Activated T-helper 17 cell treated with anti-CD3 and anti-CD28 coated beads, Interleukin-2, amount 50 U/mL, for 72 hours (primary cell): Measurements from ENCODE around the gene WDR75. TPM values are rescaled to one million over a fixed set of nuclear protein-coding genes. Genes with fewer than 3 reads are reported as not detected.
"Not testable (repeated sequence)": the region's sequence is repeated elsewhere in the genome, so short reads cannot be mapped to it uniquely, and the experiment has no call there.

Source experiments
- ATAC-seq: fragments of 150-1000 bp; cut with Tn5 transposase; replicated peaks from 2 replicates; pipeline ENCODE4 v1.10.0; 2021; ENCODE audit warnings: mild to moderate bottlenecking, moderate library complexity
- H3K27ac Mint-ChIP-seq: one replicate; pipeline ENCODE4 v1.8.0; 2022; ENCODE audit warnings: mixed read lengths
- H3K27me3 Mint-ChIP-seq: one replicate; pipeline ENCODE4 v1.8.0; 2022; ENCODE audit warnings: mixed read lengths
- H3K36me3 Mint-ChIP-seq: one replicate; pipeline ENCODE4 v1.8.0; 2022; ENCODE audit warnings: low read depth, mild to moderate bottlenecking, mixed read lengths
- H3K4me1 Mint-ChIP-seq: one replicate; pipeline ENCODE4 v1.8.0; 2022; ENCODE audit warnings: mixed read lengths
- H3K4me3 Mint-ChIP-seq: one replicate; pipeline ENCODE4 v1.8.0; 2022; ENCODE audit warnings: mild to moderate bottlenecking, mixed read lengths
- H3K9me3 Mint-ChIP-seq: one replicate; pipeline ENCODE4 v1.8.0; 2022; ENCODE audit warnings: mixed read lengths
- total RNA-seq, 2 donors: library from RNA; stranded (reverse); gene quantifications; one replicate each; pipeline ENCODE4 v1.2.3, GENCODE V29; 2022

Gene WDR75
- total RNA-seq, 2 donors from 2014 or later: 44.5 to 46.5 TPM

DNA sequence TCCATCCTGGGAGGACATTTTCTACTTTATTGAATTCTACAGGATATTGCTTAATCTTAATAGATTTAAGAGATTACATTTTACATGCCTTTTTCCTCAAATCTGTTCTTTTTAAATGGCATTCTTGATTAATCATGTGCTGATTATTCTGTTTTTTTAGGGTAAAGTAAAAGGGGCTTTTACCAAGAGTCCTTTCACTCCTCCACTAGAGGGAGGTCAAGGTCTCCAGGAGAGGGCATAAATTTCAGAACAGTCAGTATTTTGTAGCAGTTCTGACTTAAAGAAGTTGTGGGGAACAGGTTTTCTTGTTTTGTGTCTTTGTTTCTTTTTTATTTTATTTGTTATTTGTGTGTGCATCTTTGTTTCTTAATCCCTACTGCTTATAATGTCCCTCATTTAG, 25.4 kb downstream of the WDR75 start:
- H3K9me3 Mint-ChIP-seq: no peaks in the 10 kb centered on the region
- no peak for ATAC-seq
- H3K36me3 Mint-ChIP-seq: peaks cover 100% of the 10 kb centered on the region
- H3K27ac Mint-ChIP-seq: no peak overlapping the region
- H3K27me3 Mint-ChIP-seq: no peaks in the 10 kb centered on the region
- no peaks in the 10 kb centered on the region for H3K4me1 Mint-ChIP-seq
- no peak overlapping the region for H3K4me3 Mint-ChIP-seq

GRCh38 chr2:189467160-189467559, 25.9 kb downstream of the WDR75 start:
- no peaks in the 10 kb centered on the region for H3K9me3 Mint-ChIP-seq
- peaks cover 100% of the 10 kb centered on the region for H3K36me3 Mint-ChIP-seq
- no peak overlapping the region for H3K27ac Mint-ChIP-seq
- H3K27me3 Mint-ChIP-seq: no peaks in the 10 kb centered on the region
- H3K4me3 Mint-ChIP-seq: no peak overlapping the region
- ATAC-seq: no peak
- H3K4me1 Mint-ChIP-seq: no peaks in the 10 kb centered on the region

DNA sequence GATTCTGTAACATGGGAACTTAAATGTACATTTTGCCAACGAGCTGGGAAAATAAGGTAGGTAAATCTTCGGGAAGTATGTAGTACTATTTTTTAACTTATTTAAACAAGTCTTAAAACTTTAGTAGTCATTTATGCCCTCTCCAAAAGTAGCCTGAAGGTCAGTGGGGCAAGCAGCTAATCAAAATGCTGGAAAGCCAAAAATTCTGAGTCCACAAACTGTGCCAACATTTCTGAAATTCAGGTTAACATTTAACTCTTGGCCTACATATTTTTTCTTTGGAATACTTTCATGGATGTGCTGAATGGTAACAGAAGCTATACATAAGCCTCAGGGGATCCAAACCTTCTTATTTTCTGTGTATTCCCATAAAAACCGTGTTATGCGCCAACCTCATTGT, 26.3 kb downstream of the WDR75 start:
- no peaks in the 10 kb centered on the region for H3K27me3 Mint-ChIP-seq
- no peaks in the 10 kb centered on the region for H3K4me1 Mint-ChIP-seq
- no peak overlapping the region for H3K27ac Mint-ChIP-seq
- ATAC-seq: no peak
- no peaks in the 10 kb centered on the region for H3K9me3 Mint-ChIP-seq
- peaks cover 100% of the 10 kb centered on the region for H3K36me3 Mint-ChIP-seq
- no peak overlapping the region for H3K4me3 Mint-ChIP-seq

GRCh38 chr2:189474526-189474925, 33.3 kb downstream of the WDR75 start:
- no peak for ATAC-seq
- Mint-ChIP-seq H3K27ac (peak overlapping the region; percentile 38), H3K4me1 (no peaks in the 10 kb centered on the region), H3K9me3 (no peaks in the 10 kb centered on the region), H3K36me3 (peaks cover 79% of the 10 kb centered on the region), H3K27me3 (no peaks in the 10 kb centered on the region), H3K4me3 (no peak overlapping the region)

DNA sequence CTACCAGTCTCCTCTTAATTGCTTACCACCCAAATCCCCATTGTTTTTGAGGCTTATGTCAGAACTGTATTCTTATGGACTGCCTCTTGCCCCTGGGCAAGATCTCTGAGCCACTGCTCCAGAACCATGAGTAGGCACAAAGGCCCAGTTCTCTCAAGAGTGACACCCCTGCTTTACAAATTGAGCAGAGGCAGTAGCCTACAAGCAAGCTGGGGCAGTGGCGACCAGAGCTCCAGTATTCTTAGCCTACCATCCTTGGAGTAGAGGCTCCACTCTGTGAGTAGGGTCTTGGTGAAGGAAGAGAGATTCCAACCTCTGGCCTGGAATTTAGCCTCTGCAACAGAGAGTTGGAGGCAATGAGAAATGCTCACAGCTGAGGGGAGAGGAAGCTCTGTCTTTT, 36.5 kb downstream of the WDR75 start:
- H3K4me3 Mint-ChIP-seq: no peak overlapping the region
- H3K9me3 Mint-ChIP-seq: no peaks in the 10 kb centered on the region
- no peak overlapping the region for H3K27ac Mint-ChIP-seq
- no peaks in the 10 kb centered on the region for H3K4me1 Mint-ChIP-seq
- no peaks in the 10 kb centered on the region for H3K27me3 Mint-ChIP-seq
- H3K36me3 Mint-ChIP-seq: peaks cover 46% of the 10 kb centered on the region
- no peak for ATAC-seq

DNA sequence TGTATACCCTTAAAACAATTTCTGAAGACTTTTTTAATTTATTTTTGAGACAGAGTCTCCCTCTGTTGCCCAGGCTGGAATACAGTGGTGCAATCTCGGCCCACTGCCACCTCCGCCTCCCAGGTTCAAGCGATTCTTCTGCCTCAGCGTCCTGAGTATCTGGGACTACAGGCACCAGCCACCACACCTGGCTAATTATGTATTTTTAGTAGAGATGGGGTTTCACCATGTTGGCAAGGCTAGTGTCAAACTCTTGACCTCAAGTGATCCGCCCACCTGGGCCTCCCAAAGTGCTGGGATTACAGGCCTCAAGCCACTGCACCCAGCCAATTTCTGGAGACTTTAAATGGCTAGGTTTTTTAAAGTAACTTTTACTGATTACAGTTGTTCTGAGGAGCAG, 37.0 kb downstream of the WDR75 start:
- not testable (repeated sequence) for H3K9me3 Mint-ChIP-seq, H3K27ac Mint-ChIP-seq, H3K4me1 Mint-ChIP-seq, H3K4me3 Mint-ChIP-seq, H3K27me3 Mint-ChIP-seq, ATAC-seq
- H3K36me3 Mint-ChIP-seq: peaks cover 41% of the 10 kb centered on the region

- no peak for ATAC-seq
- Mint-ChIP-seq H3K4me3 (no peak overlapping the region), H3K27ac (no peak overlapping the region), H3K36me3 (peaks cover 13% of the 10 kb centered on the region), H3K9me3 (no peaks in the 10 kb centered on the region), H3K27me3 (no peaks in the 10 kb centered on the region), H3K4me1 (no peaks in the 10 kb centered on the region)
Observed at GRCh38 chr2:189481071-189481470, 39.8 kb downstream of the WDR75 start.

DNA sequence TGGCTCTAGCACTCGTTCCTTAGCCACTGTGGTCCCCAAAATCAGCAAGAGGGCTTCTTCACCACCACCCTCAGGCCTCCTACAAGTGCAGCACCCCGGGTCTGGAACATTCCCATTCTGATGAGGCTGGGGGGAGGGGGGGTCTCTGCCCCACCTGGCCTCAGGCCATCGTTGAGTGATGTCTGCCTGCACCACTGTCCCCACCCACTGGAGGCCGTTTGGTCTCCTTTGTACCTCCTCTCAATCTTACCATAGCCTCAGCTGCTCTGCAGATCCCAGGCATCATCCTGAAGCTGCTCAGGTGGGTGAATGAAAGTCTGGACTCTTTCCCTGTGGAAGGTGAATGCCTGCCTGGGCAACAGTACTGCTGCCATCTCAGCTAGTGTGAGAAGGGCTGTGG, 42.3 kb downstream of the WDR75 start:
- no peak overlapping the region for H3K27ac Mint-ChIP-seq
- H3K27me3 Mint-ChIP-seq: no peaks in the 10 kb centered on the region
- H3K4me3 Mint-ChIP-seq: no peak overlapping the region
- H3K36me3 Mint-ChIP-seq: no peaks in the 10 kb centered on the region
- H3K4me1 Mint-ChIP-seq: no peaks in the 10 kb centered on the region
- no peak for ATAC-seq
- no peaks in the 10 kb centered on the region for H3K9me3 Mint-ChIP-seq

- no peaks in the 10 kb centered on the region for H3K4me1 Mint-ChIP-seq
- no peak overlapping the region for H3K27ac Mint-ChIP-seq
- H3K4me3 Mint-ChIP-seq: no peak overlapping the region
- H3K27me3 Mint-ChIP-seq: no peaks in the 10 kb centered on the region
- no peaks in the 10 kb centered on the region for H3K36me3 Mint-ChIP-seq
- no peak for ATAC-seq
- no peaks in the 10 kb centered on the region for H3K9me3 Mint-ChIP-seq
Observed at GRCh38 chr2:189483980-189484740, 42.9 kb downstream of the WDR75 start.

- no peaks in the 10 kb centered on the region for H3K36me3 Mint-ChIP-seq
- H3K9me3 Mint-ChIP-seq: no peaks in the 10 kb centered on the region
- H3K27me3 Mint-ChIP-seq: no peaks in the 10 kb centered on the region
- no peak overlapping the region for H3K4me3 Mint-ChIP-seq
- no peaks in the 10 kb centered on the region for H3K4me1 Mint-ChIP-seq
- no peak for ATAC-seq
- H3K27ac Mint-ChIP-seq: no peak overlapping the region
Observed at GRCh38 chr2:189485146-189485545, 43.9 kb downstream of the WDR75 start.

DNA sequence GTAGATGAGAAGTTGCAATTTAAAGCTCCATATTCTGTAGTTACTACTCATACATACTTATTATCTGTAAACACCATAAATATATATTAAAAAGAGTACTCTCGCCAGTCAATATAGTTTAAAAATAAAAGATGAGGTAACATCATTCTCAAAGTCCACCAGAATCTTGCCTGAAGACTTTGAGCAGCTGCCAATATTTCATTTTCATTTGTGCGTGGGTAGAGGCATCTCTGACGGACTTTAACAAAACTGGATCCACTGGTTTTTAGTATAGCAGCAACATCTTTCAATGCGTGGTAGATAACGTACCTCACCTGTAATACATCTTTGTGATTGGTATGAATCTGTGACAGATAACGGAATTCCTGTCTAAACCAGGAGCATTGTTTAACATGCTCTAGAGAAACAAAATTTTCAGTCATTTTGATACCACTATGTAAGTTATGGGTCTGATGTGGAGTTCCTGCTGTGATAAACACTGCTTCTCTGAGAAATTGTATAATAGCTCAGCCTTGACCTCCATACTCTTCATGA, 45.0 kb downstream of the WDR75 start:
- H3K9me3 Mint-ChIP-seq: peaks cover 3% of the 10 kb centered on the region
- no peak overlapping the region for H3K27ac Mint-ChIP-seq
- peaks cover 5% of the 10 kb centered on the region for H3K27me3 Mint-ChIP-seq
- no peak for ATAC-seq
- H3K36me3 Mint-ChIP-seq: no peaks in the 10 kb centered on the region
- H3K4me1 Mint-ChIP-seq: no peaks in the 10 kb centered on the region
- H3K4me3 Mint-ChIP-seq: no peak overlapping the region

GRCh38 chr2:189487283-189488007, 46.2 kb downstream of the WDR75 start:
- Mint-ChIP-seq H3K4me3 (no peak overlapping the region), H3K4me1 (no peaks in the 10 kb centered on the region), H3K36me3 (no peaks in the 10 kb centered on the region), H3K27me3 (peaks cover 5% of the 10 kb centered on the region), H3K27ac (no peak overlapping the region), H3K9me3 (peaks cover 3% of the 10 kb centered on the region)
- no peak for ATAC-seq

GRCh38 chr2:189488008-189488310, 46.7 kb downstream of the WDR75 start:
- Mint-ChIP-seq H3K9me3 (peaks cover 3% of the 10 kb centered on the region), H3K27ac (no peak overlapping the region), H3K4me3 (no peak overlapping the region), H3K4me1 (no peaks in the 10 kb centered on the region), H3K27me3 (peaks cover 5% of the 10 kb centered on the region), H3K36me3 (no peaks in the 10 kb centered on the region)
- ATAC-seq: no peak

DNA sequence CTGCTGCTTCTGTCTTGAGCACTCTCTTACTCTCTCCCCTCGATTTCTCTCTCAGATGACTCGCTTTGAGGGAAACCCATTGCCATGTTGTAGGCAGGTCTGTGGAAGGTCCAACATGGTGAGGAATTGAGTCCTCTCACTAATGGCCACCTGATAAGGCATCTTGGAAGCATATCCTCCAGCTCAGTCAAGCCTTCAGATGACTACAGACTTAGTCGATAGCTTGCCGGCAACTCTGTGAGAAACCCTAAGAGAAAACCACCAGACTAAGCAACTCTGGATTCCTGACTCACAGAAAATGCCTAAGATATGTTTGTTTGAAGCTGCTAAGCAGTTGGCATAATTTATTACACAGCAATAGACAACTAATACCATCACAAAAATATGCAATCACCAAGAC, 51.2 kb downstream of the WDR75 start:
- H3K27ac Mint-ChIP-seq: no peak overlapping the region
- H3K4me1 Mint-ChIP-seq: no peaks in the 10 kb centered on the region

DNA sequence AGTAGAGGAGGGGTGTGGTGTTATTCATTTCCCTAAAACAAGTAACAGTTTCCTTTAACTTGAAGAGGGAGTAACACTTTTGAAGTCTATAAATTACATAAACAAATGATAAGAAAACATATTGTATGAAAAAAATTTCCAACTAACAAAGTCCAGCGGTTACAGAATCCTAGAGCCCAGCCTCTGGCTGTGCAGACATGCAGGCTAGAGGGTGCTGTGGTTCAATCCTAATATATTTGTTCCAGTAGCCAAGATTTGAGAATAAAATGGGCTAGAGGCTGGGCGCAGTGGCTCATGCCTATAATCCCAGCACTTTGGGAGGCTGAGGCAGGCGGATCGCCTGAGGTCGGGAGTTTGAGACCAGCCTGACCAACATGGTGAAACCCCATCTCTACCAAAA, 56.9 kb downstream of the WDR75 start:
- H3K27ac Mint-ChIP-seq: no peak overlapping the region
- H3K4me1 Mint-ChIP-seq: no peaks in the 10 kb centered on the region

More for the DNA sequence above, 51.2 kb downstream of the WDR75 start:
- no peak overlapping the region for H3K4me3 Mint-ChIP-seq
- ATAC-seq: no peak
- peaks cover 3% of the 10 kb centered on the region for H3K9me3 Mint-ChIP-seq
- no peaks in the 10 kb centered on the region for H3K36me3 Mint-ChIP-seq
- H3K27me3 Mint-ChIP-seq: peaks cover 5% of the 10 kb centered on the region

More for the DNA sequence above, 56.9 kb downstream of the WDR75 start:
- ATAC-seq: no peak
- no peaks in the 10 kb centered on the region for H3K27me3 Mint-ChIP-seq
- no peaks in the 10 kb centered on the region for H3K36me3 Mint-ChIP-seq
- H3K9me3 Mint-ChIP-seq: no peaks in the 10 kb centered on the region
- H3K4me3 Mint-ChIP-seq: no peak overlapping the region
